HCT116 (cell line): ENCODE measurements around the gene TPD52L1. TPM values are rescaled to one million over a fixed set of nuclear protein-coding genes. Genes with fewer than 3 reads are reported as not detected.

Experiments used
- ATAC-seq: fragments of 200-7000 bp; cut with Tn5 transposase; 2 replicates; pipeline ENCODE4 v1.9.1; 2020; ENCODE audit warnings: mild to moderate bottlenecking, moderate library complexity
- BruUV-seq: library from RNA; stranded (reverse); fragments of 400-500 nt; replicated peaks from 2 replicates; lab custom pipeline; 2021; lab: Mats Ljungman, UMichigan
- CTCF ChIA-PET: fragments of 300-600 bp; sonication (Branson Sonifier 250); formaldehyde crosslinking; loops from one replicate; lab custom pipeline; 2021; ENCODE audit warnings: antibody characterized with exemption; lab: Charles Lee
- POLR2A ChIA-PET: fragments of 300-600, 350-600 bp; sonication (Branson Sonifier 250); formaldehyde crosslinking; loops from one replicate; lab custom pipeline; 2021; ENCODE audit warnings: antibody characterized with exemption; lab: Charles Lee
- RAD21 ChIA-PET, 2 experiments: fragments of 300-600 bp; sonication (Branson Sonifier 250); formaldehyde crosslinking; loops; one replicate each; lab custom pipeline; 2023; ENCODE audit warnings: low total read pairs in 2 of 2; ENCODE audit not compliant: uncharacterized antibody in 2 of 2, unreplicated experiment in 2 of 2, low non-redundant PET in 1 of 2; lab: Charles Lee
- DNase-seq: peaks from one replicate; pipeline ENCODE4 v3.0.0-alpha.2; 2010; ENCODE audit warnings: low read depth, low spot score
- H2AFZ ChIP-seq: fragments of 200-600 bp; shearing (Covaris generic), sonication (generic); 2 replicates; pipeline ENCODE4 v1.6.1; 2017; ENCODE audit warnings: low read depth, mixed run types, mixed read lengths, antibody characterized with exemption, low read length; ENCODE audit not compliant: poor library complexity, severe bottlenecking
- H3K27ac ChIP-seq: 2 replicates; pipeline ENCODE4 v1.5.1; 2012; ENCODE audit warnings: low read depth, low read length
- H3K27me3 ChIP-seq: fragments of 200-600 bp; sonication (generic); 2 replicates; pipeline ENCODE4 v1.6.1; 2016; ENCODE audit warnings: mixed run types, low read length, mixed read lengths; ENCODE audit not compliant: insufficient read depth
- H3K36me3 ChIP-seq, 2 experiments: fragments of 200-500 bp in 1 of 2; fragments of 200-600 bp in 1 of 2; sonication (Bioruptor generic) in 1 of 2; sonication (generic) in 1 of 2; 2 replicates each; pipeline versions ENCODE4 v1.5.1 to v1.6.1; 2014 to 2016; ENCODE audit warnings: low read length in 2 of 2, inconsistent platforms in 1 of 2, mixed read lengths in 1 of 2, mixed run types in 1 of 2; ENCODE audit not compliant: insufficient read depth in 2 of 2, control insufficient read depth in 1 of 2
- H3K4me1 ChIP-seq, 2 experiments: fragments of 200-600 bp in 1 of 2; sonication (generic) in 1 of 2; 2 replicates each; pipeline versions ENCODE4 v1.5.1 to v1.6.1; 2012 to 2017; ENCODE audit warnings: low read length in 2 of 2, inconsistent platforms in 1 of 2, mild to moderate bottlenecking in 1 of 2, mixed read lengths in 1 of 2, mixed run types in 1 of 2, moderate library complexity in 1 of 2; ENCODE audit not compliant: insufficient read depth in 2 of 2, control insufficient read depth in 1 of 2
- H3K4me2 ChIP-seq: fragments of 200-600 bp; sonication (generic); 2 replicates; pipeline ENCODE4 v1.6.1; 2017; ENCODE audit warnings: mixed run types, low read length, mixed read lengths
- H3K4me3 ChIP-seq, 2 experiments: fragments of 200-600 bp in 1 of 2; sonication (generic) in 1 of 2; replicated peaks in 1 of 2; 2 replicates each; pipeline ENCODE4 v1.5.1; 2011 to 2016; ENCODE audit warnings: low read length in 2 of 2, control low read depth in 1 of 2, low read depth in 1 of 2, mild to moderate bottlenecking in 1 of 2, mixed read lengths in 1 of 2, mixed run types in 1 of 2
- H3K79me2 ChIP-seq: fragments of 200-600 bp; sonication (generic); 2 replicates; pipeline ENCODE4 v1.6.1; 2017; ENCODE audit warnings: mild to moderate bottlenecking, mixed run types, low read length, moderate library complexity, mixed read lengths; ENCODE audit not compliant: insufficient read depth
- H3K9ac ChIP-seq: fragments of 200-600 bp; sonication (generic); 2 replicates; pipeline ENCODE4 v1.6.1; 2016; ENCODE audit warnings: low read length, mixed read lengths
- H3K9me2 ChIP-seq: fragments of 200-600 bp; sonication (generic), shearing (Covaris generic); 2 replicates; pipeline ENCODE4 v1.6.1; 2017; ENCODE audit warnings: mixed run types, mild to moderate bottlenecking, moderate library complexity; ENCODE audit not compliant: insufficient read depth
- H3K9me3 ChIP-seq, 2 experiments: fragments of 200-500 bp in 1 of 2; fragments of 200-600 bp in 1 of 2; sonication (Bioruptor generic) in 1 of 2; sonication (generic) in 1 of 2; 2 replicates each; pipeline ENCODE4 v1.6.1; 2014 to 2017; ENCODE audit warnings: low read length in 2 of 2, mixed read lengths in 2 of 2, inconsistent platforms in 1 of 2, low read depth in 1 of 2, mild to moderate bottlenecking in 1 of 2, mixed run types in 1 of 2, moderate library complexity in 1 of 2; ENCODE audit not compliant: control insufficient read depth in 1 of 2, insufficient read depth in 1 of 2
- H4K20me1 ChIP-seq: fragments of 200-600 bp; sonication (generic), shearing (Covaris generic); 2 replicates; pipeline ENCODE4 v1.6.1; 2017; ENCODE audit warnings: mixed run types, mild to moderate bottlenecking, moderate library complexity; ENCODE audit not compliant: insufficient read depth
- CBX3 ChIP-seq: IDR thresholded peaks from 2 replicates; pipeline ENCODE4 v1.6.1; 2012; ENCODE audit warnings: low read depth
- CTCF ChIP-seq, 3 experiments: fragments of 200-600 bp in 1 of 3; sonication (generic) in 1 of 3; IDR thresholded peaks in 2 of 3; conservative IDR thresholded peaks in 1 of 3; 2 replicates each; pipeline ENCODE4 v1.5.1; 2012 to 2017; ENCODE audit warnings: low read depth in 2 of 3, low read length in 2 of 3, antibody characterized with exemption in 1 of 3, borderline replicate concordance in 1 of 3, control low read depth in 1 of 3, mild to moderate bottlenecking in 1 of 3, mixed read lengths in 1 of 3, mixed run types in 1 of 3, moderate library complexity in 1 of 3; ENCODE audit not compliant: insufficient read depth in 1 of 3
- EGR1 ChIP-seq: IDR thresholded peaks from 2 replicates; pipeline ENCODE4 v1.6.1; 2012; ENCODE audit warnings: low read depth
- ELF1 ChIP-seq: IDR thresholded peaks from 2 replicates; pipeline ENCODE4 v1.6.1; 2012; ENCODE audit warnings: low read depth, borderline replicate concordance
- EZH2 ChIP-seq: fragments of 200-600 bp; sonication (generic); IDR thresholded peaks from 2 replicates; pipeline ENCODE4 v1.6.1; 2017; ENCODE audit warnings: antibody characterized with exemption, mixed run types
- FOSL1 ChIP-seq: IDR thresholded peaks from 2 replicates; pipeline ENCODE4 v1.6.1; 2012; ENCODE audit warnings: low read depth
- POLR2A ChIP-seq: IDR thresholded peaks from 2 replicates; pipeline ENCODE4 v1.7.0; 2011; ENCODE audit warnings: borderline replicate concordance; ENCODE audit not compliant: insufficient read depth, insufficient read length; ENCODE audit errors: extremely low read depth
- RAD21 ChIP-seq: IDR thresholded peaks from 2 replicates; pipeline ENCODE4 v1.6.1; 2012; ENCODE audit warnings: low read depth, mild to moderate bottlenecking
- REST ChIP-seq: IDR thresholded peaks from 2 replicates; pipeline ENCODE4 v1.6.1; 2012; ENCODE audit warnings: low read depth
- SP1 ChIP-seq: IDR thresholded peaks from 2 replicates; pipeline ENCODE4 v1.6.1; 2012; ENCODE audit warnings: low read depth
- TCF7L2 ChIP-seq: IDR thresholded peaks from 2 replicates; pipeline ENCODE4 v1.7.0; 2011; ENCODE audit warnings: borderline replicate concordance, inconsistent platforms; ENCODE audit not compliant: insufficient read depth, insufficient read length; ENCODE audit errors: extremely low read depth
- ZFX ChIP-seq: fragments of 450-650 bp; IDR thresholded peaks from 2 replicates; pipeline ENCODE4 v1.6.1; 2017
- ZNF274 ChIP-seq: fragments of 200-500 bp; sonication (Bioruptor generic); IDR thresholded peaks from 2 replicates; pipeline ENCODE4 v1.6.1; 2014; ENCODE audit warnings: mild to moderate bottlenecking, low read depth, low read length, inconsistent platforms
- intact Hi-C: fragments of 100-400 bp; cut with micrococcal nuclease; formaldehyde crosslinking; loops from 2 replicates; pipeline ENCODE4 v1.10.0; 2022
- total RNA-seq: library from RNA; stranded (reverse); gene quantifications from one replicate; pipeline ENCODE4 v1.2.1, GENCODE V29; 2021; ENCODE audit not compliant: unreplicated experiment
- TF ChIP-seq, protein P1 (sequence below): IDR thresholded peaks from 2 replicates; pipeline ENCODE4 v1.6.1; 2011; ENCODE audit warnings: mild to moderate bottlenecking, low read length, moderate library complexity; ENCODE audit not compliant: insufficient replicate concordance; ENCODE audit errors: extremely low read depth
- TF ChIP-seq, protein P2 (sequence below): IDR thresholded peaks from 2 replicates; pipeline ENCODE4 v1.6.1; 2012

Gene TPD52L1
- total RNA-seq, 1 experiment from 2014 or later, result 64.1 TPM

- RAD21 ChIA-PET, result no interaction called here
- H3K4me3 ChIP-seq, result no peak overlapping the region
- POLR2A ChIA-PET, result no interaction called here
- H3K9ac ChIP-seq, result no peak overlapping the region
- no peaks in the 10 kb centered on the region for H4K20me1 ChIP-seq
- H3K36me3 ChIP-seq, result no peaks in the 10 kb centered on the region
- BruUV-seq, result no TSS peak
- no peaks in the 10 kb centered on the region for H3K79me2 ChIP-seq
- no peak overlapping the region for H3K27ac ChIP-seq
- H2AFZ ChIP-seq, result no peak overlapping the region
- H3K27me3 ChIP-seq, result no peaks in the 10 kb centered on the region
- CTCF ChIA-PET, result interaction anchor here (0.6 kb wide), 1 partner anchor 202 kb away, joined by 3 read pairs; no protein-coding TSS in a partner anchor
- DNase-seq, result no peak
- H3K4me1 ChIP-seq, result no peaks in the 10 kb centered on the region
- no peak for ATAC-seq
- intact Hi-C loops, result no loop called here
- TF ChIP-seq ELF1, result no peak
- no peak for TF ChIP-seq ZNF274
- TF ChIP-seq FOSL1, result no peak
- no peak for TF ChIP-seq EZH2
- TF ChIP-seq, protein P1, sequence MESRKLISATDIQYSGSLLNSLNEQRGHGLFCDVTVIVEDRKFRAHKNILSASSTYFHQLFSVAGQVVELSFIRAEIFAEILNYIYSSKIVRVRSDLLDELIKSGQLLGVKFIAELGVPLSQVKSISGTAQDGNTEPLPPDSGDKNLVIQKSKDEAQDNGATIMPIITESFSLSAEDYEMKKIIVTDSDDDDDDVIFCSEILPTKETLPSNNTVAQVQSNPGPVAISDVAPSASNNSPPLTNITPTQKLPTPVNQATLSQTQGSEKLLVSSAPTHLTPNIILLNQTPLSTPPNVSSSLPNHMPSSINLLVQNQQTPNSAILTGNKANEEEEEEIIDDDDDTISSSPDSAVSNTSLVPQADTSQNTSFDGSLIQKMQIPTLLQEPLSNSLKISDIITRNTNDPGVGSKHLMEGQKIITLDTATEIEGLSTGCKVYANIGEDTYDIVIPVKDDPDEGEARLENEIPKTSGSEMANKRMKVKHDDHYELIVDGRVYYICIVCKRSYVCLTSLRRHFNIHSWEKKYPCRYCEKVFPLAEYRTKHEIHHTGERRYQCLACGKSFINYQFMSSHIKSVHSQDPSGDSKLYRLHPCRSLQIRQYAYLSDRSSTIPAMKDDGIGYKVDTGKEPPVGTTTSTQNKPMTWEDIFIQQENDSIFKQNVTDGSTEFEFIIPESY, result no peak
- TF ChIP-seq CBX3, result no peak
- no peak for TF ChIP-seq POLR2A
- no peak for TF ChIP-seq EGR1
- no peak for TF ChIP-seq RAD21
- TF ChIP-seq SP1, result no peak
- TF ChIP-seq CTCF (IDR thresholded peaks at IDR 0.05 in 2 of 3, conservative IDR thresholded peaks at IDR 0.05 in 1 of 3; ENCODE audit: borderline replicate concordance in 1 of 3, insufficient read depth in 1 of 3, low read depth in 2 of 3, low read length in 2 of 3), result no peak
- TF ChIP-seq REST, result no peak
- TF ChIP-seq ZFX, result no peak
- TF ChIP-seq, protein P2, sequence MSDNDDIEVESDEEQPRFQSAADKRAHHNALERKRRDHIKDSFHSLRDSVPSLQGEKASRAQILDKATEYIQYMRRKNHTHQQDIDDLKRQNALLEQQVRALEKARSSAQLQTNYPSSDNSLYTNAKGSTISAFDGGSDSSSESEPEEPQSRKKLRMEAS, result no peak
- no peak for TF ChIP-seq TCF7L2
- no peaks in the 10 kb centered on the region for H3K9me2 ChIP-seq
- no peak overlapping the region for H3K4me2 ChIP-seq
- H3K9me3 ChIP-seq, result no peaks in the 10 kb centered on the region
Observed at GRCh38 chr6:125254321-125254720, 100.7 kb downstream of the TPD52L1 start.
